Panc1 (cell line): ENCODE measurements around the gene TOP2A. TPM values are rescaled to one million over a fixed set of nuclear protein-coding genes. Genes with fewer than 3 reads are reported as not detected.
A peak's percentile ranks its signal among the peaks of the same experiment; 100 is the strongest.

Experiments
- ATAC-seq: fragments of 200-7000 bp; cut with Tn5 transposase; 2 replicates; pipeline ENCODE4 v1.9.1; 2020; ENCODE audit warnings: mild to moderate bottlenecking, moderate library complexity
- BruUV-seq: library from RNA; stranded (reverse); fragments of 400-500 nt; replicated peaks from 2 replicates; lab custom pipeline; 2021; lab: Mats Ljungman, UMichigan
- CTCF ChIA-PET: fragments of 300-600 bp; sonication (Branson Sonifier 250); formaldehyde crosslinking; loops from one replicate; lab custom pipeline; 2022; ENCODE audit warnings: antibody characterized with exemption; lab: Charles Lee
- POLR2A ChIA-PET: fragments of 300-600 bp; sonication (Branson Sonifier 250); formaldehyde crosslinking; loops from one replicate; lab custom pipeline; 2022; ENCODE audit warnings: antibody characterized with exemption; lab: Charles Lee
- DNase-seq: peaks from one replicate; pipeline ENCODE4 v3.0.0-alpha.2; 2010; ENCODE audit warnings: low read depth, low spot score
- H3K27ac ChIP-seq: 2 replicates; pipeline ENCODE4 v1.5.1; 2011; ENCODE audit warnings: mild to moderate bottlenecking, low read length, inconsistent platforms
- H3K27me3 ChIP-seq: fragments of 200-500 bp; sonication (Bioruptor generic); 2 replicates; pipeline ENCODE4 v1.6.0; 2014; ENCODE audit warnings: low read length, inconsistent platforms; ENCODE audit not compliant: control insufficient read depth, insufficient read depth
- H3K36me3 ChIP-seq: fragments of 200-500 bp; sonication (Bioruptor generic); 2 replicates; pipeline ENCODE4 v1.5.1; 2014; ENCODE audit warnings: inconsistent platforms, mild to moderate bottlenecking, low read length, moderate library complexity; ENCODE audit not compliant: control insufficient read depth, insufficient read depth
- H3K4me1 ChIP-seq: 2 replicates; pipeline ENCODE4 v1.5.1; 2011; ENCODE audit warnings: inconsistent platforms, mild to moderate bottlenecking, low read length, moderate library complexity; ENCODE audit not compliant: control insufficient read depth, insufficient read depth
- H3K4me3 ChIP-seq, 2 experiments: 2 replicates each; pipeline ENCODE4 v1.5.1; 2011 to 2012; ENCODE audit warnings: low read depth in 2 of 2, low read length in 2 of 2, mild to moderate bottlenecking in 2 of 2, inconsistent platforms in 1 of 2, moderate library complexity in 1 of 2
- H3K9me3 ChIP-seq: fragments of 200-500 bp; sonication (Bioruptor generic); 2 replicates; pipeline ENCODE4 v1.5.1; 2014; ENCODE audit warnings: low read depth, mild to moderate bottlenecking, inconsistent platforms, low read length, moderate library complexity; ENCODE audit not compliant: control insufficient read depth, insufficient read depth
- CTCF ChIP-seq: fragments of 450-650 bp; IDR thresholded peaks from 2 replicates; pipeline ENCODE4 v1.5.1; 2017; ENCODE audit warnings: mild to moderate bottlenecking
- POLR2AphosphoS5 ChIP-seq: IDR thresholded peaks from 2 replicates; pipeline ENCODE4 v1.6.1; 2012; ENCODE audit warnings: mild to moderate bottlenecking, low read depth, low read length, moderate library complexity
- REST ChIP-seq, 2 experiments: IDR thresholded peaks; 2 replicates each; pipeline ENCODE4 v1.6.1; 2011 to 2012; ENCODE audit warnings: low read depth in 2 of 2, control low read depth in 1 of 2, low read length in 1 of 2, mild to moderate bottlenecking in 1 of 2, moderate library complexity in 1 of 2; ENCODE audit not compliant: insufficient read depth in 1 of 2
- SIN3A ChIP-seq: IDR thresholded peaks from 2 replicates; pipeline ENCODE4 v1.6.1; 2012; ENCODE audit warnings: low read depth, mild to moderate bottlenecking, low read length, moderate library complexity, borderline replicate concordance; ENCODE audit not compliant: insufficient read depth
- TCF7L2 ChIP-seq: IDR thresholded peaks from 2 replicates; pipeline ENCODE4 v1.6.1; 2011; ENCODE audit warnings: mild to moderate bottlenecking, low read depth, low read length, inconsistent platforms
- in situ Hi-C: cut with HindIII; loops from 2 replicates; pipeline ENCODE4 v1.10.0; 2016; ENCODE audit warnings: low sequenced_read_pairs, low pct_unique_long_range_greater_than_20kb
- intact Hi-C: fragments of 100-400 bp; cut with micrococcal nuclease; formaldehyde crosslinking; loops from one replicate; pipeline ENCODE4 v1.10.0; 2022; ENCODE audit not compliant: unreplicated experiment
- total RNA-seq: library from RNA; stranded (reverse); gene quantifications from one replicate; pipeline ENCODE4 v1.2.1, GENCODE V29; 2021; ENCODE audit not compliant: unreplicated experiment

Gene TOP2A
- total RNA-seq, 1 experiment from 2014 or later: 230 TPM

- Histone ChIP-seq H3K36me3 (0 out of 2 replicates have a peak, but pooled peaks cover 5% of the 10 kb centered on the region), H3K27ac (no peak overlapping the region), H3K9me3 (no peaks in the 10 kb centered on the region), H3K27me3 (no peaks in the 10 kb centered on the region), H3K4me3 (no peak overlapping the region), H3K4me1 (peaks cover 77% of the 10 kb centered on the region)
- TF ChIP-seq TCF7L2 (no peak), CTCF (no peak), POLR2AphosphoS5 (no peak)
- DNase-seq (no peak), ATAC-seq (no peak)
- ChIA-PET POLR2A (no interaction called here), CTCF (no interaction called here)
- in situ Hi-C loops (loop anchor here (5.0 kb wide), 1 partner anchor 48 kb away; no protein-coding TSS in a partner anchor), intact Hi-C loops (no loop called here)
- BruUV-seq: TSS peak; percentile 29
Measured at GRCh38 chr17:40349895-40350688, 67.6 kb downstream of the TOP2A start.

GRCh38 chr17:40349477-40349894, 68.2 kb downstream of the TOP2A start:
- in situ Hi-C loops (no loop called here), intact Hi-C loops (no loop called here)
- ChIA-PET POLR2A (no interaction called here), CTCF (no interaction called here)
- Histone ChIP-seq H3K36me3 (0 out of 2 replicates have a peak, but pooled peaks cover 5% of the 10 kb centered on the region), H3K4me3 (no peak overlapping the region), H3K27me3 (no peaks in the 10 kb centered on the region), H3K4me1 (peaks cover 78% of the 10 kb centered on the region), H3K27ac (no peak overlapping the region), H3K9me3 (no peaks in the 10 kb centered on the region)
- TF ChIP-seq REST (IDR thresholded peaks at IDR 0.05; ENCODE audit: insufficient read depth in 1 of 2, low read depth in 2 of 2, low read length in 1 of 2) (no peak), CTCF (no peak), TCF7L2 (no peak), SIN3A (no peak), POLR2AphosphoS5 (no peak)
- BruUV-seq: no TSS peak
- no peak for ATAC-seq
- no peak for DNase-seq
